Kidney (tissue), 14 donors: ENCODE measurements around the gene ARAP2. TPM values are rescaled to one million over a fixed set of nuclear protein-coding genes. Genes with fewer than 3 reads are reported as not detected.

Experiments used
- DNase-seq, 5 donors: peaks; one replicate each; pipeline ENCODE4 v3.0.0-alpha.2; 2013 to 2020
- FAIRE-seq: peaks from 2 replicates; lab custom pipeline; 2012; peaks lifted over from hg19 to GRCh38; lab: Jason Lieb, UNC
- H3K27ac ChIP-seq, 2 donors: one replicate each; pipeline ENCODE4 v1.7.0; 2013; ENCODE audit warnings: low read depth in 2 of 2, low read length in 2 of 2, inconsistent platforms in 1 of 2
- H3K27me3 ChIP-seq: one replicate; pipeline ENCODE4 v1.7.1; 2013; ENCODE audit warnings: low read length, inconsistent platforms; ENCODE audit not compliant: control insufficient read depth, insufficient read depth
- H3K36me3 ChIP-seq, 3 donors: one replicate each; pipeline versions ENCODE4 v1.7.0 to v1.7.1; 2013; ENCODE audit warnings: low read length in 3 of 3, control low read depth in 1 of 3, inconsistent platforms in 1 of 3; ENCODE audit not compliant: insufficient read depth in 3 of 3, control insufficient read depth in 2 of 3
- H3K4me1 ChIP-seq, 3 donors: one replicate each; pipeline versions ENCODE4 v1.7.0 to v1.7.1; 2013; ENCODE audit warnings: low read length in 3 of 3, inconsistent platforms in 1 of 3, low read depth in 1 of 3; ENCODE audit not compliant: control insufficient read depth in 2 of 3, insufficient read depth in 2 of 3
- H3K4me3 ChIP-seq, 3 donors: one replicate each; pipeline versions ENCODE4 v1.7.0 to v1.8.1; 2013; ENCODE audit warnings: low read length in 3 of 3, control low read depth in 1 of 3, inconsistent platforms in 1 of 3
- H3K9ac ChIP-seq, 3 donors: one replicate each; pipeline versions ENCODE4 v1.7.0 to v1.7.1; 2013; ENCODE audit warnings: low read length in 3 of 3, control low read depth in 1 of 3, inconsistent platforms in 1 of 3
- H3K9me3 ChIP-seq, 3 donors: one replicate each; pipeline versions ENCODE4 v1.7.0 to v1.7.1; 2013; ENCODE audit warnings: low read length in 3 of 3, control low read depth in 1 of 3, inconsistent platforms in 1 of 3; ENCODE audit not compliant: control insufficient read depth in 2 of 3, insufficient read depth in 1 of 3
- CTCF ChIP-seq: IDR thresholded peaks from 3 replicates; pipeline ENCODE4 v1.5.1; 2012; ENCODE audit warnings: mild to moderate bottlenecking, moderate library complexity, borderline replicate concordance; ENCODE audit not compliant: insufficient read depth; ENCODE audit errors: extremely low read depth
- intact Hi-C: fragments of 100-400 bp; cut with DNase I; formaldehyde crosslinking; loops from one replicate; pipeline ENCODE4 v1.11.1; 2022
- polyA plus RNA-seq: library from polyadenylated mRNA; stranded (reverse); fragments of 350-450 nt; fragmentation: Illumina TruSeq; extraction: RNeasy Lipid Tissue Mini Kit (QIAGEN cat#74804); gene quantifications from one replicate; pipeline ENCODE4 v1.2.3, GENCODE V29; 2014; ENCODE audit warnings: low read depth, low replicate concordance; ENCODE audit not compliant: insufficient read depth
- total RNA-seq: library from RNA; stranded (reverse); fragmentation: NEBNext Ultra II Directional; extraction: Animal tissue kit (Norgen Biotek cat#: 25700); gene quantifications from one replicate; pipeline ENCODE4 v1.2.1, GENCODE V29; 2021
- donor health status: control.
- donor health status: control.
- donor health status: control.
- donor health status: control.
- donor health status: control.
- donor health status: DM: yes; HTN: yes; CAD: no.
- donor health status: Normal renal cell carcinoma (clear cell type).

The ARAP2 gene
- total and polyA plus RNA-seq, 2 donors from 2014 or later, result 3.1 to 33.5 TPM

DNA sequence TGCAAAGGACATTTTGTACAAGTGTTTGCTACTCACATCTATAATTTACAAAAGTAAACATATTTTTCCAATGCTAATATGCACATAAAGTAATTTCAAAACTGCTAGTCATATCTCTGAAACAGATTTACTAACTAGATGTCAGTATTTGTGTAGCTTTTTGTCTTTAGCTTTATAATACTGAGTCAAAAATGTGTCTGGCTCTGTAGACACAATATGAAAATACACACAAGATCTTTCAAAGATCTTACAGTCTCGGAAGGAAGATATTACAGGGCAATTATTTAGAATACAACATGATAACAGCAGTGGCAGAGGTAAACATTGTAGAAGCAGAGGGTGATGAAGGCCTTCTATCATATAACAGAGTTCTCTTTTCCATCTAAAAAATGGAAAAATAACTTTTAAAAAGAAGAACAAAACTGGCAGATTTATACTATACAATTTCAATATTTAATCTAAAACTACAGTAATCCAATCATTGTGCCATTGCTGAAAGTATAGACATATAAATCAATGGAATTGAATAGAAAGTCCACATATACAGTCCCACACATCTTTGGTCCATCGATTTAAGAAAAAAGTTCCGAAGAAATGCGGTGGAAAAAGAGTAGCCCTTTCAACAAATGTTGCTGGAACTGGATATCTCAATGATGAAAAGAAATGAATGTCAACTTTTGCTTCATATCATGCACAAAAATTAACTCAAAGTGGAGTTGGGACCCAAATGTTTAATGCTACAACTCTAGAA lies 29.4 kb downstream of the ARAP2 start:
- Histone ChIP-seq H3K9me3 (no peaks in the 10 kb centered on the region), H3K4me1 (no peaks in the 10 kb centered on the region), H3K36me3 (no peaks in the 10 kb centered on the region), H3K27ac (no peak overlapping the region), H3K4me3 (no peak overlapping the region), H3K27me3 (no peaks in the 10 kb centered on the region), H3K9ac (no peak overlapping the region)
- FAIRE-seq, result no peak
- no peak for DNase-seq
- no peak for TF ChIP-seq CTCF
- intact Hi-C loops, result no loop called here

GRCh38 chr4:36213977-36214376 lies 30.3 kb downstream of the ARAP2 start:
- FAIRE-seq, result no peak

GRCh38 chr4:36211084-36211483 lies 33.2 kb downstream of the ARAP2 start:
- FAIRE-seq, result no peak
- intact Hi-C loops, result no loop called here

More at GRCh38 chr4:36213977-36214376, 30.3 kb downstream of the ARAP2 start:
- DNase-seq, result no peak
- intact Hi-C loops, result no loop called here
- Histone ChIP-seq H3K9ac (no peak overlapping the region), H3K9me3 (no peaks in the 10 kb centered on the region), H3K27me3 (no peaks in the 10 kb centered on the region), H3K4me3 (no peak overlapping the region), H3K36me3 (no peaks in the 10 kb centered on the region), H3K27ac (no peak overlapping the region), H3K4me1 (no peaks in the 10 kb centered on the region)
- TF ChIP-seq CTCF, result no peak

More at GRCh38 chr4:36211084-36211483, 33.2 kb downstream of the ARAP2 start:
- Histone ChIP-seq H3K9me3 (no peaks in the 10 kb centered on the region), H3K9ac (no peak overlapping the region), H3K4me3 (no peak overlapping the region), H3K4me1 (no peaks in the 10 kb centered on the region), H3K27me3 (no peaks in the 10 kb centered on the region), H3K27ac (no peak overlapping the region), H3K36me3 (no peaks in the 10 kb centered on the region)
- TF ChIP-seq CTCF, result no peak
- no peak for DNase-seq
